Colonic mucosa (tissue), 4 donors: ENCODE measurements around the gene GJE1. TPM values are rescaled to one million over a fixed set of nuclear protein-coding genes. Genes with fewer than 3 reads are reported as not detected.
"Not testable (repeated sequence)": the region's sequence is repeated elsewhere in the genome, so short reads cannot be mapped to it uniquely, and the experiment has no call there.

Experiments used
- DNase-seq: peaks from one replicate; pipeline ENCODE4 v3.0.0-alpha.2; 2020
- H3K27ac ChIP-seq: fragments of 200-600 bp; one replicate; pipeline ENCODE4 v1.8.0; 2021
- H3K27me3 ChIP-seq: fragments of 200-600 bp; one replicate; pipeline ENCODE4 v1.8.0; 2021
- H3K36me3 ChIP-seq: fragments of 200-600 bp; one replicate; pipeline ENCODE4 v1.8.0; 2021
- H3K4me1 ChIP-seq: fragments of 200-600 bp; one replicate; pipeline ENCODE4 v1.8.0; 2021; ENCODE audit warnings: mild to moderate bottlenecking
- H3K4me3 ChIP-seq: fragments of 200-600 bp; one replicate; pipeline ENCODE4 v1.8.0; 2021
- H3K9ac ChIP-seq, 2 donors: one replicate each; pipeline ENCODE4 v1.7.0; 2013; ENCODE audit warnings: control low read depth in 2 of 2, low read depth in 2 of 2, low read length in 2 of 2
- H3K9me3 ChIP-seq: fragments of 200-600 bp; one replicate; pipeline ENCODE4 v1.8.0; 2021
- intact Hi-C: fragments of 100-400 bp; cut with DNase I; formaldehyde crosslinking; loops from one replicate; pipeline ENCODE4 v1.14.1; 2022
- total RNA-seq, 2 donors: library from RNA; stranded (reverse); fragmentation: NEBNext Ultra II Directional in 1 of 2; extraction: Animal tissue kit (Norgen Biotek cat#: 25700) in 1 of 2; gene quantifications; one replicate each; pipeline ENCODE4 v1.2.1, GENCODE V29; 2021
- TF ChIP-seq, protein P1 (sequence below): fragments of 200-600 bp; IDR thresholded peaks from one replicate; pipeline ENCODE4 v1.8.0; 2022; ENCODE audit warnings: antibody characterized with exemption, mild to moderate bottlenecking
- donor health status: healthy.
- donor health status: DM: no; HTN: no; CAD: no.
- donor health status: DM: no; HTN: no; CAD: no.

GJE1 gene
- total RNA-seq, 2 donors from 2014 or later = not detected

DNA sequence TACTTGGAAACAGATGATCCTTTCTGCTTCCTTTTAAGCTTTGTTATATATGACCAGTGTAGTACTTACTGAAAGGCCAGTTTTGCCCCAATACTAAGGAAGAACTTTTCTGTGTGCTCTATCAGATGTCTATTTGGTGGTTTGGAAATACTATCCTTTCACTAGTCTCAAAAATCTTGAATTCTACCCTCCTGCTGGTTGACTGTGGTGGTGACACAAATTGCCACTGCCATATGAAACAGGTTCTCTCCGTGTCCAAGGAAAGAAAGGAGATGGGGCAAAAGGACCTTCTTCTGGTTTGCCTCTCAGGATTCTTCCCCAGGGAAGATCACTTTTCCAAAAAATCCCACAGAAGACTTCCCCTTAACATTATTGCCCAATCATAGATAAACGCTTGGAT is 6.2 kb downstream of the GJE1 start:
- Histone ChIP-seq H3K4me3 (no peak overlapping the region), H3K9ac (no peak overlapping the region), H3K27ac (no peak overlapping the region), H3K27me3 (no peaks in the 10 kb centered on the region), H3K36me3 (no peaks in the 10 kb centered on the region), H3K9me3 (no peaks in the 10 kb centered on the region), H3K4me1 (no peaks in the 10 kb centered on the region)
- intact Hi-C loops = no loop called here
- no peak for DNase-seq
- TF ChIP-seq, protein P1, sequence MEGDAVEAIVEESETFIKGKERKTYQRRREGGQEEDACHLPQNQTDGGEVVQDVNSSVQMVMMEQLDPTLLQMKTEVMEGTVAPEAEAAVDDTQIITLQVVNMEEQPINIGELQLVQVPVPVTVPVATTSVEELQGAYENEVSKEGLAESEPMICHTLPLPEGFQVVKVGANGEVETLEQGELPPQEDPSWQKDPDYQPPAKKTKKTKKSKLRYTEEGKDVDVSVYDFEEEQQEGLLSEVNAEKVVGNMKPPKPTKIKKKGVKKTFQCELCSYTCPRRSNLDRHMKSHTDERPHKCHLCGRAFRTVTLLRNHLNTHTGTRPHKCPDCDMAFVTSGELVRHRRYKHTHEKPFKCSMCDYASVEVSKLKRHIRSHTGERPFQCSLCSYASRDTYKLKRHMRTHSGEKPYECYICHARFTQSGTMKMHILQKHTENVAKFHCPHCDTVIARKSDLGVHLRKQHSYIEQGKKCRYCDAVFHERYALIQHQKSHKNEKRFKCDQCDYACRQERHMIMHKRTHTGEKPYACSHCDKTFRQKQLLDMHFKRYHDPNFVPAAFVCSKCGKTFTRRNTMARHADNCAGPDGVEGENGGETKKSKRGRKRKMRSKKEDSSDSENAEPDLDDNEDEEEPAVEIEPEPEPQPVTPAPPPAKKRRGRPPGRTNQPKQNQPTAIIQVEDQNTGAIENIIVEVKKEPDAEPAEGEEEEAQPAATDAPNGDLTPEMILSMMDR = no peak

DNA sequence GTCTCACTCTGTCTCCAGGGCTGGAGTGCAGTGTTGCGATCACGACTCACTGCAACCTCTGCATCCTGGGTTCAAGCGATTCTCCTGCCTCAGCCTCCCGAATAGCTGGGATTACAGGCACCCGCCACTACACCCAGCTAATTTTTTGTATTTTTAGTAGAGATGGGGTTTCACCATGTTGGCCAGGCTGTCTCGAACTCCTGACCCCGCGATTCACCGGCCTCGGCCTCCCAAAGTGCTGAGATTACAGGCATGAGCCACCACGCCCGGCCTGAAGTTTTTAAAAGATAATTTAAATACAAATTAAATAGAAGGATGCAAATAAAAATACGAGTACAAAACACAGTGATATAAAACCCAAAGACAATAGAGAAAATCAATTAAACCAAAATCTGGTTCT is 8.8 kb downstream of the GJE1 start:
- H3K27ac ChIP-seq, H3K36me3 ChIP-seq, H3K9ac ChIP-seq, H3K4me3 ChIP-seq, intact Hi-C loops, H3K9me3 ChIP-seq, H3K4me1 ChIP-seq, H3K27me3 ChIP-seq, DNase-seq: not testable (repeated sequence)

DNA sequence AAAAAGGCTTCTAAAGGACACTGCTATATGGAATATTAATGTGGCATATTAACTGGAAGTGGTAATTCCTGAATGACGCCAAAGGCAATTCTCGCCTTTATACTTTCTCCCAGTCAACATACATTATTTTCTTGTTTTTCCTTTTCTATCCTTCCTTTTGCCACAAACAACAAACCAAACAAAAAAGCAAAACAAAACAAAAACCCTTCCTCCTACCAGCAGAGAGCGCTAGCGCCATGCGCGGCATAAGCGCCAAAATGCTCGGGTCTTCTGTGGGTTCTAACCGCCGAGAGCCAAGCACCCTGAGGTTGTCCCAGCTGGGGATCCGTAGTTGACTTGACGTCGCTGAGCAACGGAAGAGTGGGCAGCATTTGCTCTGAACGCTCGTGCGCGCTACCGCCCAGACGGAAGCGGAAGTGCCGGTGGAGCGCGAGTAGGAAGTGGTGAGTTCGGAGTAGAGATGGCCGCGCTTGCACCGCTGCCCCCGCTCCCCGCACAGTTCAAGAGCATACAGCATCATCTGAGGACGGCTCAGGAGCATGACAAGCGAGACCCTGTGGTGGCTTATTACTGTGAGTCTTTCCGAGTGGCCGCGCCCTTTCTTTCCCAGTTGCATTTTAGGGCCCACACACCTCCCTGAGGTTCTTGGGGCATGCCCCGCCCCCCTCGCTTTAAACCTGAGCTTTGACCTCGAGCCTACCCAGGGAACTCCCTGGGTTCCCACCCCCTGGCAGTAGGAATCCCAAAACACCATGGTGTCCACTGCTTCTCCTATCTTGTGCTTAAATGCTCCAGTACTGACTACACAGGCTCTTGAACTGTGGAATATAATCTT is 14.3 kb downstream of the GJE1 start, which contains the start of the genes NMBR and VTA1:
TSS of gene NMBR (minus strand) at position 295 of the 835 bp plus-strand sequence. CDS start 58,464 bp downstream, outside the sequence.
TSS of gene VTA1 (plus strand) at position 436 of the 835 bp plus-strand sequence. CDS start at position 461, 25 bp downstream.
- intact Hi-C loops = loop anchor here (5.0 kb wide), 1 partner anchor 240 kb away; no protein-coding TSS in a partner anchor
- peak; percentile 99 for DNase-seq
- TF ChIP-seq, protein P1 = peak; percentile 72

DNA sequence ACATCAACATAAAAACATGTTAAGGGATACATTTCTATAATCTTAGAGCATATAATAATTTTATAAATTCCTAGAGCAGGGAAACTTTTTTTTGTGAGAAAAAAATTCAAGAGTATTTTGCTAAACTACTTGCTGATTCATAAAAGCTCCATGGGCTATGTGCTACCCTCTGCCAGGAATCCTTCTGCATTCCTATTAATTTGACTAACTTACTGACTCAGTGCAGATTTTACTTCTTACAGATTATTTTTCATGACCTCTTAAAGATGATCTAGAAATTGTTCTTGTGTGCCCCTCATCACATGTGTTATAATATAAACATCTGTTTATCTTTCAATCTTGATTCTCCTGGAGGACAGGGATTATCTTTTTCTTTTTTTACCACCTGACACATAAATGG is 20.0 kb downstream of the GJE1 start:
- intact Hi-C loops = no loop called here
- no peak for DNase-seq
- Histone ChIP-seq H3K27ac (no peak overlapping the region), H3K9me3 (no peaks in the 10 kb centered on the region), H3K4me3 (no peak overlapping the region), H3K36me3 (no peaks in the 10 kb centered on the region), H3K4me1 (peaks cover 11% of the 10 kb centered on the region), H3K9ac (no peak overlapping the region), H3K27me3 (no peaks in the 10 kb centered on the region)
- TF ChIP-seq, protein P1 = no peak

More for the DNA sequence above, 14.3 kb downstream of the GJE1 start, which contains the start of the genes NMBR and VTA1:
- H3K27me3 ChIP-seq = no peaks in the 10 kb centered on the region
- H3K9ac ChIP-seq = peak within 1 kb of the TSS; percentile 64 to 82
- H3K4me1 ChIP-seq = peaks cover 11% of the 10 kb centered on the region
- no peaks in the 10 kb centered on the region for H3K9me3 ChIP-seq
- peak within 1 kb of the TSS; percentile 69 for H3K4me3 ChIP-seq
- peak within 1 kb of the TSS; percentile 42 for H3K27ac ChIP-seq
- no peaks in the 10 kb centered on the region for H3K36me3 ChIP-seq

DNA sequence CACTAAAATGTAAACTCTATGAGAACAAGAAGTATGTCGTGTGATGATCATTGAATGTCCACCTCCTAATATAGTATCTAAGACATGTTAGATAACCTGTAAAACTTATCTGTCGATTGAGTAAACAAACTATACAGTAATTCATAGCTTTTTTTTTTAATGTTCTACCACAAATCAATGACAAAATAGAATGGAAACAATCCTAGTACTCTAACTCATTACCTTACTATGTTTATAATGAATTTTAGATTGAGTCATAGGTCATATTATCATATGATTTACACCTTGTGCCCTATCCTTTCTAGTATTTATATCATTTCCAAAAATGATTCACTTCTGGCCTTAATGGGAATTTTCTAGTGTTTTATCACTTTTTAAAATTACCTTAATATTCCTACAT is 20.5 kb downstream of the GJE1 start:
- Histone ChIP-seq H3K4me1 (peaks cover 7% of the 10 kb centered on the region), H3K9ac (no peak overlapping the region), H3K4me3 (no peak overlapping the region), H3K27ac (no peak overlapping the region), H3K36me3 (no peaks in the 10 kb centered on the region), H3K27me3 (no peaks in the 10 kb centered on the region), H3K9me3 (no peaks in the 10 kb centered on the region)
- TF ChIP-seq, protein P1 = no peak
- no peak for DNase-seq
- intact Hi-C loops = no loop called here

DNA sequence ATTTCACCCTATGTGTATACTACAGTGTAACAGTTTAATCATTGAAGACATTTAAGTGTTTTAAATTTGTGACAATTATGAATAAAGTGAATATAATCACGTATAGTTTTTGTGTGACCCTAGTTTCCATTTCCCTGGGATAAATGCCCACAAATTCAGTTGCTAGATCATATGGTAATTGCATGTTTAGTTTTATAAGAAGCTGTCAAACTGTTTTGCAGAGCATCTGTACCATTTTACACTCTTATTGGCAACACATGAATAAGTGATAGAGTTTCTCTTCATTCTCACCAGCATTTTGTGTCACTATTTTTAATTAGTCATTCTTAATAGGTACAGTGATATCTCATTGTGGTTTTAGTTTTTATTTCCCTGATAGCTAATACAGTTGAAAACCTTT is 21.6 kb downstream of the GJE1 start:
- H3K9ac ChIP-seq = no peak overlapping the region
- no peaks in the 10 kb centered on the region for H3K27me3 ChIP-seq
- no peaks in the 10 kb centered on the region for H3K36me3 ChIP-seq
- H3K4me1 ChIP-seq = no peaks in the 10 kb centered on the region
- TF ChIP-seq, protein P1 = no peak
- intact Hi-C loops = no loop called here
- H3K9me3 ChIP-seq = no peaks in the 10 kb centered on the region
- no peak overlapping the region for H3K4me3 ChIP-seq
- no peak for DNase-seq
- no peak overlapping the region for H3K27ac ChIP-seq
